ENCODE results near the gene CSTF1. TPM values are rescaled to one million over a fixed set of nuclear protein-coding genes. Genes with fewer than 3 reads are reported as not detected.

CSTF1 gene
- polyA plus RNA-seq, 1 of the 3 experiments (the other 2 are of a cell fraction) = 23.4 TPM

DNA sequence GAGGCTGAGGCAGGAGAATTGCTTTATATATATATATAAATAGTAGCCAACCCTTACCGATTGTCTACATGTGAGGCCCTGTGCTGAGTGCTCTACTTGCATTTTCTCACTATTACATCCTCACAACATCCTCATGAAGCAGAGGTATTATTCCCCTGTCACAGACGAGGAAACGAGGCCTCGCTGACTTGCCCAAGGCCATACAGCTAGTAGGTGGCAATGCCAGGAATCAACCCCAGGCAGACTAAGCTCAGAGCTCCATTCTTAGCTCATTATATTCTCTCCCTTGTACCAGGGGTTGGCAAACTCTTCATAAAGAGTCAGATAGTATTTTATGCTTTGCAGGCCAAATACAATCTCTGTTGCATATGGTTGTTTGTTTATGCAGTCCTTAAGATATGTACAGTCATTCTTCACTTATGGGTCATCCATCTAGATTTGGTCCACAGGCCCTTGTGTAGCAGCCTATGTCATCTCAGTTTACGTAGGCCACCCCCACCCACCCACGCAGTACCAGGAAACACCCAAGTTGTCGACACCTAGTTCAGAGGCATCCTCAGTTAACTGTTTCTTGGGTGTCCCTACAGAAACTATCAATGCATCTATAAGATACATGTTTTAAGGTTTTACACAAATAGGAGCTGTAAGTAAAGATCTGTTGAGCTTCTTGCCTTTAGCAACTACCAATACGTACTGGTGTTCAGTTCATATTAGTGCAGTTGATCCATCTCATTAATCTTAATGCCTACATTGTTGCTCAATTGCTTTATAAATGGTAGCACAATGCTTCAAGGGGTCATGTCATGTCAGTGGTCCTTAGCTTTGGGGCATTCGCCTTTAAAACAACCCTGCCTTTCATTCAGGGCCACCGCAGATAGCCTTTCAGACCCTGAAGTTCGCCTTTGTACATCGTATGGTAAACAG, 22.7 kb downstream of the CSTF1 start:
- no peaks in the 10 kb centered on the region for H3K36me3 ChIP-seq (replicated peaks in 1 of 2; ENCODE audit: control insufficient read depth in 1 of 2, insufficient read depth in 2 of 2, low read length in 1 of 2)
- no peak overlapping the region for H2AFZ ChIP-seq (ENCODE audit: low read depth)
- TF ChIP-seq RXRA (IDR thresholded peaks at IDR 0.05; ENCODE audit: borderline replicate concordance, low read depth) (no peak), FOSL2 (IDR thresholded peaks at IDR 0.05; ENCODE audit: borderline replicate concordance, low read depth) (no peak), EP300 (IDR thresholded peaks at IDR 0.05; ENCODE audit: borderline replicate concordance in 1 of 2, low read depth in 1 of 2, low read length in 1 of 2) (no peak), SIN3A (IDR thresholded peaks at IDR 0.05; ENCODE audit: borderline replicate concordance, low read depth, low read length) (no peak), FOXM1 (IDR thresholded peaks at IDR 0.05; ENCODE audit: low read depth) (no peak), GATA2 (CRISPR knock-in tag; IDR thresholded peaks at IDR 0.05) (no peak), EZH2phosphoT487 (IDR thresholded peaks at IDR 0.05; ENCODE audit: borderline replicate concordance, low read depth) (no peak), RCOR1 (IDR thresholded peaks at IDR 0.05; ENCODE audit: low read length) (no peak), GABPA (IDR thresholded peaks at IDR 0.05; ENCODE audit: low read depth) (no peak), SMC3 (IDR thresholded peaks at IDR 0.05; ENCODE audit: low read depth, low read length) (no peak), JUND (IDR thresholded peaks at IDR 0.05) (no peak), TAF1 (IDR thresholded peaks at IDR 0.05; ENCODE audit: borderline replicate concordance, low read depth, low read length) (no peak), FOXJ3 (CRISPR knock-in tag; IDR thresholded peaks at IDR 0.05) (no peak), NRF1 (IDR thresholded peaks at IDR 0.05; ENCODE audit: low read depth, low read length) (no peak)
- TF ChIP-seq, protein P1, sequence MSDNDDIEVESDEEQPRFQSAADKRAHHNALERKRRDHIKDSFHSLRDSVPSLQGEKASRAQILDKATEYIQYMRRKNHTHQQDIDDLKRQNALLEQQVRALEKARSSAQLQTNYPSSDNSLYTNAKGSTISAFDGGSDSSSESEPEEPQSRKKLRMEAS (IDR thresholded peaks at IDR 0.05; ENCODE audit: low read depth) = no peak
- TF ChIP-seq, protein P2, sequence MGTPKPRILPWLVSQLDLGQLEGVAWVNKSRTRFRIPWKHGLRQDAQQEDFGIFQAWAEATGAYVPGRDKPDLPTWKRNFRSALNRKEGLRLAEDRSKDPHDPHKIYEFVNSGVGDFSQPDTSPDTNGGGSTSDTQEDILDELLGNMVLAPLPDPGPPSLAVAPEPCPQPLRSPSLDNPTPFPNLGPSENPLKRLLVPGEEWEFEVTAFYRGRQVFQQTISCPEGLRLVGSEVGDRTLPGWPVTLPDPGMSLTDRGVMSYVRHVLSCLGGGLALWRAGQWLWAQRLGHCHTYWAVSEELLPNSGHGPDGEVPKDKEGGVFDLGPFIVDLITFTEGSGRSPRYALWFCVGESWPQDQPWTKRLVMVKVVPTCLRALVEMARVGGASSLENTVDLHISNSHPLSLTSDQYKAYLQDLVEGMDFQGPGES (IDR thresholded peaks at IDR 0.05; ENCODE audit: low read depth, low read length) = no peak
- no peaks in the 10 kb centered on the region for H4K20me1 ChIP-seq (ENCODE audit: insufficient read depth)
- CTCF ChIA-PET = no interaction called here
- no peak overlapping the region for H3K4me3 ChIP-seq (ENCODE audit: low read depth in 2 of 2, low read length in 1 of 2)
- H3K4me2 ChIP-seq = no peak overlapping the region
- DNase-seq = no peak
- no peaks in the 10 kb centered on the region for H3K27me3 ChIP-seq (ENCODE audit: insufficient read depth)
- H3F3A ChIP-seq (replicated peaks; ENCODE audit: insufficient read depth) = no peaks in the 10 kb centered on the region
- no peaks in the 10 kb centered on the region for H3K9me2 ChIP-seq
- no peak overlapping the region for H3K9ac ChIP-seq
- no peaks in the 10 kb centered on the region for H3K79me2 ChIP-seq (ENCODE audit: insufficient read depth)
- no peak overlapping the region for H3K27ac ChIP-seq (ENCODE audit: low read depth in 2 of 2, low read length in 1 of 2)
- peaks cover 0 to 6% of the 10 kb centered on the region in 2 experiments; a peak in 1 of 4 replicates for H3K4me1 ChIP-seq (ENCODE audit: control insufficient read depth in 1 of 2, insufficient read depth in 2 of 2, low read depth in 1 of 2, low read length in 1 of 2)
- H3K9me3 ChIP-seq = no peaks in the 10 kb centered on the region
- POLR2A ChIA-PET = no interaction called here
- WGBS (ENCODE audit: low lambda C conversion rate) = 93% methylated on average over 12 of the region's 12 CpGs

DNA sequence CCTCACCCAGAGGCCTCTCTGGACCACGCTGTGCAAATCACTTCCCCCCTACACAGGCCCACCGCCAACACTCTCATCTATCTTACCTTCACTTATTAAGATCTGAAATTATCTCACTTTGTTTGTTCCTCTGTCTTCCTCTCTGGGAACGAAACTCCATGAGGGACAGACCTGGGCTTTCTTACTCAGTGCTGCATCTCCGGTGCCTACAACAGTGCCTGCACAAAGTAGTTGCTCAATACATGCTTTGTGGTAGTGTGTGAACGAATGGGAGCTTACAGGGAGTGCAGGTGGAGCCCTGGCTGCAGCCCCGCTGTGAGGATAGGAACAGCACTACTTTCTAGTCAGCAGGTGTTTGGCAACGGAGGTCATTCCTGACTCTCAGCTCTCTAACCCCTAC, 25.0 kb downstream of the CSTF1 start:
- 86% methylated on average over 6 of the region's 7 CpGs for WGBS (ENCODE audit: low lambda C conversion rate)
- TF ChIP-seq TCF12 (IDR thresholded peaks at IDR 0.05) (no peak), POLR2AphosphoS5 (IDR thresholded peaks at IDR 0.05; ENCODE audit: low read depth, low read length) (no peak), GABPA (IDR thresholded peaks at IDR 0.05; ENCODE audit: low read depth) (no peak), MEF2A (IDR thresholded peaks at IDR 0.05; ENCODE audit: borderline replicate concordance, low read depth) (no peak), JUND (IDR thresholded peaks at IDR 0.05) (no peak), RAD21 (IDR thresholded peaks at IDR 0.05; ENCODE audit: low read length) (no peak), NFIC (IDR thresholded peaks at IDR 0.05; ENCODE audit: borderline replicate concordance) (no peak), EP300 (IDR thresholded peaks at IDR 0.05; ENCODE audit: borderline replicate concordance in 1 of 2, low read depth in 1 of 2, low read length in 1 of 2) (no peak), SIN3A (IDR thresholded peaks at IDR 0.05; ENCODE audit: borderline replicate concordance, low read depth, low read length) (no peak), RXRA (IDR thresholded peaks at IDR 0.05; ENCODE audit: borderline replicate concordance, low read depth) (no peak)
- TF ChIP-seq, protein P3, sequence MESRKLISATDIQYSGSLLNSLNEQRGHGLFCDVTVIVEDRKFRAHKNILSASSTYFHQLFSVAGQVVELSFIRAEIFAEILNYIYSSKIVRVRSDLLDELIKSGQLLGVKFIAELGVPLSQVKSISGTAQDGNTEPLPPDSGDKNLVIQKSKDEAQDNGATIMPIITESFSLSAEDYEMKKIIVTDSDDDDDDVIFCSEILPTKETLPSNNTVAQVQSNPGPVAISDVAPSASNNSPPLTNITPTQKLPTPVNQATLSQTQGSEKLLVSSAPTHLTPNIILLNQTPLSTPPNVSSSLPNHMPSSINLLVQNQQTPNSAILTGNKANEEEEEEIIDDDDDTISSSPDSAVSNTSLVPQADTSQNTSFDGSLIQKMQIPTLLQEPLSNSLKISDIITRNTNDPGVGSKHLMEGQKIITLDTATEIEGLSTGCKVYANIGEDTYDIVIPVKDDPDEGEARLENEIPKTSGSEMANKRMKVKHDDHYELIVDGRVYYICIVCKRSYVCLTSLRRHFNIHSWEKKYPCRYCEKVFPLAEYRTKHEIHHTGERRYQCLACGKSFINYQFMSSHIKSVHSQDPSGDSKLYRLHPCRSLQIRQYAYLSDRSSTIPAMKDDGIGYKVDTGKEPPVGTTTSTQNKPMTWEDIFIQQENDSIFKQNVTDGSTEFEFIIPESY (IDR thresholded peaks at IDR 0.05; ENCODE audit: borderline replicate concordance, low read depth) = no peak
- TF ChIP-seq, protein P4, sequence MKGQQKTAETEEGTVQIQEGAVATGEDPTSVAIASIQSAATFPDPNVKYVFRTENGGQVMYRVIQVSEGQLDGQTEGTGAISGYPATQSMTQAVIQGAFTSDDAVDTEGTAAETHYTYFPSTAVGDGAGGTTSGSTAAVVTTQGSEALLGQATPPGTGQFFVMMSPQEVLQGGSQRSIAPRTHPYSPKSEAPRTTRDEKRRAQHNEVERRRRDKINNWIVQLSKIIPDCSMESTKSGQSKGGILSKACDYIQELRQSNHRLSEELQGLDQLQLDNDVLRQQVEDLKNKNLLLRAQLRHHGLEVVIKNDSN (IDR thresholded peaks at IDR 0.05; ENCODE audit: borderline replicate concordance, low read depth) = no peak
- TF ChIP-seq, protein P1 (IDR thresholded peaks at IDR 0.05; ENCODE audit: low read depth) = no peak

More for the DNA sequence above, 25.0 kb downstream of the CSTF1 start:
- no peaks in the 10 kb centered on the region for H3K27me3 ChIP-seq (ENCODE audit: insufficient read depth)
- DNase-seq = no peak
- H3K4me3 ChIP-seq (ENCODE audit: low read depth in 2 of 2, low read length in 1 of 2) = no peak overlapping the region
- no peaks in the 10 kb centered on the region for H3K9me3 ChIP-seq
- no peak overlapping the region for H3K4me2 ChIP-seq
- H3F3A ChIP-seq (replicated peaks; ENCODE audit: insufficient read depth) = peaks cover 3% of the 10 kb centered on the region
- no peak overlapping the region for H3K9ac ChIP-seq
- H3K4me1 ChIP-seq (ENCODE audit: control insufficient read depth in 1 of 2, insufficient read depth in 2 of 2, low read depth in 1 of 2, low read length in 1 of 2) = peaks cover 0 to 12% of the 10 kb centered on the region in 2 experiments; a peak in 1 of 4 replicates
- H3K9me2 ChIP-seq = no peaks in the 10 kb centered on the region
- no peak overlapping the region for H3K27ac ChIP-seq (ENCODE audit: low read depth in 2 of 2, low read length in 1 of 2)
- H2AFZ ChIP-seq (ENCODE audit: low read depth) = no peak overlapping the region
- no peaks in the 10 kb centered on the region for H4K20me1 ChIP-seq (ENCODE audit: insufficient read depth)
- H3K36me3 ChIP-seq (replicated peaks in 1 of 2; ENCODE audit: control insufficient read depth in 1 of 2, insufficient read depth in 2 of 2, low read length in 1 of 2) = no peaks in the 10 kb centered on the region
- CTCF ChIA-PET = interaction anchor here (1.6 kb wide), 1 partner anchor 8 kb away, joined by 4 read pairs; no protein-coding TSS in a partner anchor
- POLR2A ChIA-PET = no interaction called here
- no peaks in the 10 kb centered on the region for H3K79me2 ChIP-seq (ENCODE audit: insufficient read depth)
